Hepatocyte (in vitro differentiated cells): ENCODE measurements around the gene ULK2. TPM values are rescaled to one million over a fixed set of nuclear protein-coding genes. Genes with fewer than 3 reads are reported as not detected.

Experiments used
- DNase-seq: peaks from one replicate; pipeline ENCODE4 v3.0.0-alpha.2; 2016; ENCODE audit warnings: low spot score
- H2AFZ ChIP-seq: fragments of 200-600 bp; sonication (generic); 2 replicates; pipeline ENCODE4 v1.6.0; 2016; ENCODE audit warnings: antibody characterized with exemption, mild to moderate bottlenecking
- H3K27ac ChIP-seq: fragments of 200-600 bp; sonication (generic); 2 replicates; pipeline ENCODE4 v1.5.1; 2016; ENCODE audit warnings: mild to moderate bottlenecking
- H3K27me3 ChIP-seq: fragments of 200-600 bp; sonication (generic); 2 replicates; pipeline ENCODE4 v1.6.1; 2016
- H3K36me3 ChIP-seq: fragments of 200-600 bp; sonication (generic); replicated peaks from 2 replicates; pipeline ENCODE4 v1.5.1; 2016; ENCODE audit warnings: low read depth; ENCODE audit not compliant: insufficient read depth
- H3K4me1 ChIP-seq: fragments of 200-600 bp; sonication (generic); 2 replicates; pipeline ENCODE4 v1.5.1; 2016; ENCODE audit warnings: mild to moderate bottlenecking, moderate library complexity; ENCODE audit not compliant: insufficient read depth
- H3K4me2 ChIP-seq: fragments of 200-600 bp; sonication (generic); 2 replicates; pipeline ENCODE4 v1.6.0; 2016
- H3K4me3 ChIP-seq: fragments of 200-600 bp; sonication (generic); 2 replicates; pipeline ENCODE4 v1.5.1; 2016; ENCODE audit warnings: mild to moderate bottlenecking
- H3K79me2 ChIP-seq: fragments of 200-600 bp; sonication (generic); 2 replicates; pipeline ENCODE4 v1.6.0; 2017; ENCODE audit warnings: mild to moderate bottlenecking
- H3K9me2 ChIP-seq: fragments of 200-600 bp; sonication (generic); replicated peaks from 2 replicates; pipeline ENCODE4 v1.6.0; 2017; ENCODE audit warnings: mild to moderate bottlenecking; ENCODE audit not compliant: insufficient read depth
- H3K9me3 ChIP-seq: fragments of 200-600 bp; sonication (generic); 2 replicates; pipeline ENCODE4 v1.5.1; 2016; ENCODE audit warnings: low read depth, mild to moderate bottlenecking
- H4K20me1 ChIP-seq: fragments of 200-600 bp; sonication (generic); 2 replicates; pipeline ENCODE4 v1.6.0; 2016; ENCODE audit warnings: mild to moderate bottlenecking; ENCODE audit not compliant: insufficient read depth, poor library complexity, severe bottlenecking
- CTCF ChIP-seq: fragments of 200-600 bp; sonication (generic); IDR thresholded peaks from 2 replicates; pipeline ENCODE4 v1.5.1; 2016; ENCODE audit warnings: antibody characterized with exemption, mild to moderate bottlenecking; ENCODE audit not compliant: poor library complexity
- EZH2 ChIP-seq: fragments of 200-600 bp; sonication (generic); IDR thresholded peaks from 2 replicates; pipeline ENCODE4 v1.6.1; 2016; ENCODE audit warnings: antibody characterized with exemption, mild to moderate bottlenecking, borderline replicate concordance
- EZH2phosphoT487 ChIP-seq: fragments of 200-600 bp; sonication (generic); IDR thresholded peaks from one replicate; pipeline ENCODE4 v1.6.1; 2018; ENCODE audit warnings: antibody characterized with exemption, mild to moderate bottlenecking, low read depth, moderate library complexity; ENCODE audit not compliant: unreplicated experiment, severe bottlenecking
- whole genome bisulfite sequencing: methylation state at CpG from one replicate; pipeline ENCODE4 v1.1.6; 2016; ENCODE audit warnings: low lambda C conversion rate; ENCODE audit errors: missing lambda C conversion rate; 5-methylcytosine and 5-hydroxymethylcytosine counted together
- polyA plus RNA-seq: library from polyadenylated mRNA; unstranded; fragments of >200 nt; fragmentation: Nextera tagmentation; extraction: Ambion mirVana; gene quantifications from 2 replicates; pipeline ENCODE4 v1.2.1, GENCODE V29; 2016
- total RNA-seq: library from RNA; depleted of rRNA; stranded (reverse); fragments of >200 nt; gene quantifications from 2 replicates; pipeline ENCODE4 v1.2.3, GENCODE V29; 2014

The ULK2 gene
- total and polyA plus RNA-seq, 2 experiments from 2014 or later: 10.6 to 18.0 TPM

DNA sequence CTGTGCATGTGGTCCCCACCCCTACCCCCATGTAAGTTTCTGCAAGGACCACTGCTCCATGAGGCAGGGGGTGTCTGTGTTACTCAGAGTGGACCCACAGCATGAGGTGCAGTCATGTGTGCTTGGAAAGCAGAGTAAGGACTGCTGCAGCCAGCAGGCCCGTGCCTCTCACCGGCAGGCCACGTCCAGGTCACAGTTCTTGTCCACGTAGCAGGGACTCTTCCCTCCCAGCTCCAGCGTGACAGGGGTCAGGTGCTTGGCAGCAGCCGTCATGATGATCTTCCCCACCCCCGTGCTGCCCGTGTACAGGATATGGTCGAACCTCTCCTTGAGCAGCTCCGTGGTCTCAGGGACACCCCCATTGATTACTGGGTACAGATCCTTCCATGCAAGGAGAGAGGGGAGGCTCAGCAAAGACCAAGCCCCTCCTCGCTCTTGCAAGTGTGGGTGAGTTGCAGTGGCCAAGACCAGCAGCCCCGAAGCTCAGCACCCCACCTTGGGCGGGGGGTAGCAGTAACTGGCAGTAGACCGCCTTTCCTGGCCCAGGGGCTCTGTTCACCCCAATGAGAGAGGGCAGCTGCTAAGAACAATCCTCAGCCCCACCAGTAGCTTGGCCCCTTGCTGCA lies 125.8 kb downstream of the ULK2 start:
- Histone ChIP-seq H3K4me3 (no peak overlapping the region), H3K9me3 (no peaks in the 10 kb centered on the region), H3K4me2 (no peak overlapping the region), H2AFZ (no peak overlapping the region), H3K27me3 (no peaks in the 10 kb centered on the region), H3K36me3 (no peaks in the 10 kb centered on the region), H3K9me2 (no peaks in the 10 kb centered on the region), H3K27ac (no peak overlapping the region), H3K4me1 (no peaks in the 10 kb centered on the region), H4K20me1 (no peaks in the 10 kb centered on the region), H3K79me2 (no peaks in the 10 kb centered on the region)
- no peak for DNase-seq
- 92% methylated on average over 14 of the region's 14 CpGs for WGBS
- no peak for TF ChIP-seq EZH2phosphoT487
- TF ChIP-seq CTCF: no peak
- TF ChIP-seq EZH2: no peak

DNA sequence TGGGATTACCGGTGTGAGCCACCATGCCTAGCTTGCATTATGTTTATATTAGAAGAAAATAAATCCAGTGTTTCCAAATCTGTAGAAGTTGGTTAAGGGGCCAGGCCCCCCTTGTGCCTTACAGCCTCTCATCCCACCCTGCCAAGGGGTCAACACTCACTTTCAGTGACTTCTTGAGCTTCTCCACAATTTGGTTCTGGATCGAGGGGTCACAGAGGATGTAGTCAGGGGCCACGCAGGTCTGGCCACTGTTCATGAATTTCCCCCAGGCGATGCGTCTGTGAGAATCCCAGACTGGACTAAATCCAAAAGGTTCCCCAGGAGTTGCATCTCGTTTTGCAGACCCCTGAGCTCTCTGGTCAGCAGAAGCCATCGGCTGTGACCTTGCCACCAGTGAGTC lies 126.8 kb downstream of the ULK2 start:
- DNase-seq: no peak
- H3K27ac ChIP-seq: no peak overlapping the region
- no peak overlapping the region for H3K4me2 ChIP-seq
- no peaks in the 10 kb centered on the region for H4K20me1 ChIP-seq
- TF ChIP-seq EZH2phosphoT487: no peak
- TF ChIP-seq EZH2: no peak
- no peak for TF ChIP-seq CTCF
- 89% methylated on average over 7 of the region's 7 CpGs for WGBS
- no peaks in the 10 kb centered on the region for H3K36me3 ChIP-seq
- H3K4me1 ChIP-seq: no peaks in the 10 kb centered on the region
- H2AFZ ChIP-seq: no peak overlapping the region
- H3K9me3 ChIP-seq: no peaks in the 10 kb centered on the region
- H3K4me3 ChIP-seq: no peak overlapping the region
- H3K79me2 ChIP-seq: no peaks in the 10 kb centered on the region
- H3K27me3 ChIP-seq: no peaks in the 10 kb centered on the region
- H3K9me2 ChIP-seq: no peaks in the 10 kb centered on the region

DNA sequence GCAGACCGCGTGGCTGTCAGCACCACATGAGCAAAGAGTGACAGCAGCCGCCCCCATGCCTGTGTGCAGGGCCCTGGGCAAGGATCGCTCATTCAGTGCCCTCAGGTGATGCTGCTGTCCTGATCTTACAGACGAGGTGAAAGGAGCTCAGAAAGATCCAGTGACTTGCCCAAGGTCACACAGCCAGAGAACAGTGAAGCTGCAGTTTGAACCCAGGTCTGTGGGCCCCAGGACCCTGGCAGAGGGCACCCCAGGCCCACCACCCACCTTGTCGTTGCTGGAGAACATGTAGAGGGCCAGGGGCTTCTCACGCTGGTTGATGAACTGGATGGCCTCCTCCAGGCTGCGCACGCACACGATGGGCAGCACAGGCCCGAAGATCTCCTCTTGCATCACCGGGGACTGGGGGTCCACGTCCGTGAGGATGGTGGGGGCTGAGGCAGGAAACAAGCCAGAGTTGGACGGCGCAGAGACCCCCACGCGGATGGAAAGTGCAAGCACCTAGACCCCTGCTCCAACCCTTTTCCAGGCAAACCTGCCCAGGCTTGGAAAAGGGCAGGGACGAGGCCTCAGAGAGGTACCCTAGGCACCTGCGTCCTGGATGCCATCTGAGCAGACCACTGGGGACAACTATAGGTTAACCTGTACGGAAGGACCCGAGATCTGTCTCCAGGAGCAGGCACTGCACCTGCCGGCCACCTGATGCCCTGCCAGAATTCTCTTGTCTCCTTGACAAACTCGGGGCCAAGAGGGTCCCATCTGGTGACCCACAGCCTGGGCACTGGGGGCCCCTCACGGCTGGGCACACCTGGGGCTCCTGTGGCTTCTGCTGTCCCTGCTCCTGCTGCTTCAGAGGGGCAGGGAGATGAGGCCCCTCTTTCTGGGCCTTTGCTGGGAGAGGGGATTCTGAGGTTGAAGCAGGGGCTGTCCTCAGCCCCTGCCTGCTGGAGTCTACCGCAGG lies 128.2 kb downstream of the ULK2 start:
- 95% methylated on average over 26 of the region's 26 CpGs for WGBS
- H3K79me2 ChIP-seq: no peaks in the 10 kb centered on the region
- no peak overlapping the region for H2AFZ ChIP-seq
- no peak overlapping the region for H3K4me2 ChIP-seq
- H3K27me3 ChIP-seq: no peaks in the 10 kb centered on the region
- no peaks in the 10 kb centered on the region for H3K9me3 ChIP-seq
- no peak overlapping the region for H3K4me3 ChIP-seq
- H3K27ac ChIP-seq: no peak overlapping the region
- H4K20me1 ChIP-seq: no peaks in the 10 kb centered on the region
- no peaks in the 10 kb centered on the region for H3K36me3 ChIP-seq
- no peaks in the 10 kb centered on the region for H3K9me2 ChIP-seq
- DNase-seq: no peak
- H3K4me1 ChIP-seq: peaks cover 2% of the 10 kb centered on the region
- TF ChIP-seq EZH2 (no peak), EZH2phosphoT487 (no peak), CTCF (no peak)
